NB4 (cell line): Measurements from ENCODE around the gene MAPRE3.
"Not testable (repeated sequence)": the region's sequence is repeated elsewhere in the genome, so short reads cannot be mapped to it uniquely, and the experiment has no call there.

Experiments
- DNase-seq: peaks from one replicate; pipeline ENCODE4 v3.0.0; 2010; ENCODE audit warnings: low read depth
- H3K4me3 ChIP-seq: one replicate; pipeline ENCODE4 v1.5.1; 2011; ENCODE audit warnings: mild to moderate bottlenecking, low read depth, low read length, moderate library complexity
- MAX ChIP-seq: IDR thresholded peaks from 2 replicates; pipeline ENCODE4 v1.6.1; 2011; ENCODE audit warnings: low read depth, low read length
- MYC ChIP-seq: IDR thresholded peaks from 2 replicates; pipeline ENCODE4 v1.6.1; 2011; ENCODE audit warnings: low read depth, low read length
- POLR2A ChIP-seq: IDR thresholded peaks from 2 replicates; pipeline ENCODE4 v1.6.1; 2011; ENCODE audit warnings: mild to moderate bottlenecking; ENCODE audit not compliant: insufficient read length; ENCODE audit errors: extremely low read depth
- TF ChIP-seq, protein P1 (sequence below): IDR thresholded peaks from one replicate; pipeline ENCODE4 v1.5.1; 2012; ENCODE audit warnings: low read depth, low read length

MAPRE3 gene

GRCh38 chr2:26970244-26970927, at the start of gene MAPRE3:
MAPRE3 (plus strand) TSS chr2:26970637; CDS start chr2:27022219, 51,582 bp downstream.
- peak within 1 kb of the TSS; percentile 3 for H3K4me3 ChIP-seq
- peak; percentile 48 for DNase-seq
- TF ChIP-seq MAX: no peak
- TF ChIP-seq, protein P1, sequence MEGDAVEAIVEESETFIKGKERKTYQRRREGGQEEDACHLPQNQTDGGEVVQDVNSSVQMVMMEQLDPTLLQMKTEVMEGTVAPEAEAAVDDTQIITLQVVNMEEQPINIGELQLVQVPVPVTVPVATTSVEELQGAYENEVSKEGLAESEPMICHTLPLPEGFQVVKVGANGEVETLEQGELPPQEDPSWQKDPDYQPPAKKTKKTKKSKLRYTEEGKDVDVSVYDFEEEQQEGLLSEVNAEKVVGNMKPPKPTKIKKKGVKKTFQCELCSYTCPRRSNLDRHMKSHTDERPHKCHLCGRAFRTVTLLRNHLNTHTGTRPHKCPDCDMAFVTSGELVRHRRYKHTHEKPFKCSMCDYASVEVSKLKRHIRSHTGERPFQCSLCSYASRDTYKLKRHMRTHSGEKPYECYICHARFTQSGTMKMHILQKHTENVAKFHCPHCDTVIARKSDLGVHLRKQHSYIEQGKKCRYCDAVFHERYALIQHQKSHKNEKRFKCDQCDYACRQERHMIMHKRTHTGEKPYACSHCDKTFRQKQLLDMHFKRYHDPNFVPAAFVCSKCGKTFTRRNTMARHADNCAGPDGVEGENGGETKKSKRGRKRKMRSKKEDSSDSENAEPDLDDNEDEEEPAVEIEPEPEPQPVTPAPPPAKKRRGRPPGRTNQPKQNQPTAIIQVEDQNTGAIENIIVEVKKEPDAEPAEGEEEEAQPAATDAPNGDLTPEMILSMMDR: no peak
- no peak for TF ChIP-seq MYC
- no peak for TF ChIP-seq POLR2A

DNA sequence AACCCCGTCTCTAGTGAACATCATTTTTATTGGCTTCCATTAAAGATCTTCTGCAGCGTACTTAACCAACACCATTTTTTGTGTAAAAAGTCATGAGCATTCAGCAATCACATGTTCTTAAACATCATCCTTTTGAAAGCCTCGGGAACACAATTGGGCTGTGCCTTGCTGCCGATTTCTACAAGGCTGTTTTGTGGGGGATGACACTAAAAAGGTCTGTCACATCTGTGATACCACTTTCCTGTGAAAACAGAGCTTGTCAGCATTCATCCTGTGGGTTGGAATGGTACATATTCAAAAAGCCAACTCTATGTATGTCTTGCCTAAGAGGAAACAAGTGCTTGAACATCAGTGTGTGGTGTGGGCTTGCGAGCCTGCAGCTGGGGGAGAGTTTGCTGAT, 49.1 kb upstream of the MAPRE3 start:
- H3K4me3 ChIP-seq: no peak overlapping the region
- DNase-seq: no peak
- TF ChIP-seq MYC (no peak), MAX (no peak)
- TF ChIP-seq, protein P1: no peak

DNA sequence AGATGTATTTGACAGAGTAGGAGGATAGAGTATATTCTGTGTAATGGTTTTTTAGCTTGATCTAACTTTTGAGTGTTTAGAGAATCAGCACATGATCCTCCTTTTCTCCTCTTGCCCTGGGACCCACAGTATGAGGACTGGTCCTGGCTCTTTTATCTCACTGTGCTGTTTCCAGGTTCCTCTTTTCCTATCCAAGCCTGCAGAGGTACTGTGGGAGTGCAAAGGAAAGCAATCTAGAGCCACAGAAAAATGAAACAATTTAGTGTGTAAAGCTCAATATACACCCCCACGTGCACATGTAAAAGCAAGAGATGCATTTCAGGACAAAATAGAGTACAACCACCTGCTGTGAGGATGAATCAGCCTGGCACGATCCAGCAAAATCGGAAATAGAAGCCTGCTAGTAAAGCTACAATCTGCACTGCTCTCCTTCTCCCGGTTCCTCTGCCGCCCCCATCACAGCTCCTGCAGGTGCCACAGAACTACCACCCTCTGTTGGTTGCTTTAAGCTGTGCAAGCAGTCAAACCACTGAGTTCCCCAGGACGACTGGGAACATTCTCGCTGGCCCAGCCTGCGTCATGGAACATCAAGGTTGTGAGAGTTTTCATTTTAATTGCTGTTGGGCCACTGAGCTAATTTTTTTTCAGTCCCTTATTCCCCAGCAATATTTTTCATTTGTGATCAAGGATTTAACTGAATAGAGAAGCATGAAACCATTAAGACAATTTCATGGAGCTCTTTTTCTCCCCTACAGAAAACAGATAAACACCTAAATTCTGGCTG, 47.8 kb upstream of the MAPRE3 start:
- TF ChIP-seq POLR2A (no peak), MYC (no peak; the same call in 1 of the 2 replicates), MAX (peak; percentile 75)
- TF ChIP-seq, protein P1: peak; percentile 83
- DNase-seq: peak; percentile 86
- no peak overlapping the region for H3K4me3 ChIP-seq

DNA sequence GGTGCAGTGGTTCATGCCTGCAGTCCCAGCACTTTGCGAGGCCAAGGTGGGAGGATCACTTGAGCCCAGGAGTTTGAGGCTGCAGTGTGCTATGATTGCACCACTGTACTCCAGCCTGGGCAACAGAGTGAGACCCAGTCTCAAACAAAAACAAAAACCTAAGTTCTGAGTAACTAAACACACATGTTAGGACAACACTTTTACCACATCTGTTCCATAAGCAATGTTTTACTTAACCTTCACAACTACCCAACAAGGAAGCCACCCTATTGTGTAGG, 47.3 kb upstream of the MAPRE3 start:
- not testable (repeated sequence) for H3K4me3 ChIP-seq, DNase-seq

- no peak overlapping the region for H3K4me3 ChIP-seq
- TF ChIP-seq MYC: no peak
- TF ChIP-seq, protein P1: no peak
- no peak for TF ChIP-seq MAX
- TF ChIP-seq POLR2A: no peak
- no peak for DNase-seq
These were observed 45.7 kb upstream of the MAPRE3 start for GRCh38 chr2:26924731-26925099.

- no peak overlapping the region for H3K4me3 ChIP-seq
- TF ChIP-seq POLR2A (no peak), MYC (no peak), MAX (no peak)
- TF ChIP-seq, protein P1: no peak
- DNase-seq: no peak
These were observed 45.2 kb upstream of the MAPRE3 start for GRCh38 chr2:26925100-26925791.
